ENCODE data around the gene MYCBPAP.

MYCBPAP gene

GRCh38 chr17:50498021-50498874 is 10.0 kb upstream of the MYCBPAP start:
- Histone ChIP-seq H3K4me2 (ENCODE audit: low read length) (no peak overlapping the region), H3K4me3 (ENCODE audit: low read depth, low read length, poor library complexity, severe bottlenecking) (no peak overlapping the region), H4K20me1 (ENCODE audit: insufficient read depth, low read length) (no peaks in the 10 kb centered on the region), H3K9ac (ENCODE audit: low read length) (no peak overlapping the region), H3F3A (ENCODE audit: insufficient read depth, low read length) (no peaks in the 10 kb centered on the region), H3K4me1 (ENCODE audit: insufficient read depth, low read length, severe bottlenecking) (no peaks in the 10 kb centered on the region), H3K27ac (ENCODE audit: low read depth, low read length, poor library complexity, severe bottlenecking) (no peak overlapping the region), H2AFZ (ENCODE audit: low read length) (no peak overlapping the region), H3K9me2 (ENCODE audit: low read depth, low read length) (no peaks in the 10 kb centered on the region), H3K9me3 (ENCODE audit: low read length) (no peaks in the 10 kb centered on the region), H3K27me3 (ENCODE audit: insufficient read depth, low read length) (no peaks in the 10 kb centered on the region), H3K36me3 (ENCODE audit: insufficient read depth, low read length) (no peaks in the 10 kb centered on the region), H3K79me2 (ENCODE audit: insufficient read depth, low read length) (no peaks in the 10 kb centered on the region)
- TF ChIP-seq CTCF (IDR thresholded peaks at IDR 0.05; ENCODE audit: low read length) = no peak
- TF ChIP-seq EZH2 (IDR thresholded peaks at IDR 0.05; ENCODE audit: borderline replicate concordance, low read length) = no peak

- Histone ChIP-seq H3K9me2 (ENCODE audit: low read depth, low read length) (no peaks in the 10 kb centered on the region), H4K20me1 (ENCODE audit: insufficient read depth, low read length) (no peaks in the 10 kb centered on the region), H3K27me3 (ENCODE audit: insufficient read depth, low read length) (no peaks in the 10 kb centered on the region), H2AFZ (ENCODE audit: low read length) (no peak overlapping the region), H3K9me3 (ENCODE audit: low read length) (no peaks in the 10 kb centered on the region), H3K4me2 (ENCODE audit: low read length) (no peak overlapping the region), H3K27ac (ENCODE audit: low read depth, low read length, poor library complexity, severe bottlenecking) (no peak overlapping the region), H3K9ac (ENCODE audit: low read length) (no peak overlapping the region), H3K79me2 (ENCODE audit: insufficient read depth, low read length) (no peaks in the 10 kb centered on the region), H3K36me3 (ENCODE audit: insufficient read depth, low read length) (no peaks in the 10 kb centered on the region), H3K4me1 (ENCODE audit: insufficient read depth, low read length, severe bottlenecking) (no peaks in the 10 kb centered on the region), H3F3A (ENCODE audit: insufficient read depth, low read length) (no peaks in the 10 kb centered on the region), H3K4me3 (ENCODE audit: low read depth, low read length, poor library complexity, severe bottlenecking) (no peak overlapping the region)
- TF ChIP-seq CTCF (IDR thresholded peaks at IDR 0.05; ENCODE audit: low read length) (no peak), EZH2 (IDR thresholded peaks at IDR 0.05; ENCODE audit: borderline replicate concordance, low read length) (no peak)
These were observed 9.0 kb upstream of the MYCBPAP start for GRCh38 chr17:50499270-50499669.

- Histone ChIP-seq H3K4me3 (ENCODE audit: low read depth, low read length, poor library complexity, severe bottlenecking) (no peak overlapping the region), H2AFZ (ENCODE audit: low read length) (no peak overlapping the region), H3K36me3 (ENCODE audit: insufficient read depth, low read length) (no peaks in the 10 kb centered on the region), H3K27me3 (ENCODE audit: insufficient read depth, low read length) (no peaks in the 10 kb centered on the region), H3K9me3 (ENCODE audit: low read length) (no peaks in the 10 kb centered on the region), H3K79me2 (ENCODE audit: insufficient read depth, low read length) (no peaks in the 10 kb centered on the region), H3K27ac (ENCODE audit: low read depth, low read length, poor library complexity, severe bottlenecking) (no peak overlapping the region), H3K4me2 (ENCODE audit: low read length) (no peak overlapping the region), H3F3A (ENCODE audit: insufficient read depth, low read length) (no peaks in the 10 kb centered on the region), H3K9me2 (ENCODE audit: low read depth, low read length) (no peaks in the 10 kb centered on the region), H3K4me1 (ENCODE audit: insufficient read depth, low read length, severe bottlenecking) (no peaks in the 10 kb centered on the region), H3K9ac (ENCODE audit: low read length) (no peak overlapping the region), H4K20me1 (ENCODE audit: insufficient read depth, low read length) (no peaks in the 10 kb centered on the region)
- TF ChIP-seq EZH2 (IDR thresholded peaks at IDR 0.05; ENCODE audit: borderline replicate concordance, low read length) (no peak), CTCF (IDR thresholded peaks at IDR 0.05; ENCODE audit: low read length) (no peak)
These were observed 8.5 kb upstream of the MYCBPAP start for GRCh38 chr17:50499721-50500120.
